GM12878 (cell line): Measurements from ENCODE around the gene POLE2. TPM values are rescaled to one million over a fixed set of nuclear protein-coding genes. Genes with fewer than 3 reads are reported as not detected.

ENCODE experiments used
- ATAC-seq: fragments of 200-7000 bp; cut with Tn5 transposase; 3 replicates; pipeline ENCODE4 v1.9.1; 2020; ENCODE audit warnings: mild to moderate bottlenecking, moderate library complexity
- BruUV-seq: library from RNA; stranded (reverse); fragments of 400-500 nt; replicated peaks from 2 replicates; lab custom pipeline; 2021; lab: Mats Ljungman, UMichigan
- CTCF ChIA-PET: fragments of 300-600 bp; sonication (Branson Sonifier 250); formaldehyde crosslinking; extraction: SDS; loops from one replicate; lab custom pipeline; 2021; ENCODE audit warnings: inconsistent platforms; lab: Yijun Ruan, JAX
- POLR2A ChIA-PET: fragments of 350-600 bp; formaldehyde crosslinking; extraction: SDS; loops from one replicate; lab custom pipeline; 2021; ENCODE audit warnings: inconsistent platforms; lab: Charles Lee
- RAD21 ChIA-PET: fragments of 300-600 bp; sonication (Branson Sonifier 250); formaldehyde crosslinking; loops from one replicate; lab custom pipeline; 2023; ENCODE audit warnings: antibody characterized with exemption; ENCODE audit not compliant: unreplicated experiment; lab: Charles Lee
- SMC1A ChIA-PET: fragments of 300-600 bp; sonication (Branson Sonifier 250); formaldehyde crosslinking; loops from one replicate; lab custom pipeline; 2023; ENCODE audit not compliant: unreplicated experiment, uncharacterized antibody; lab: Charles Lee
- DNase-seq: peaks from one replicate; pipeline ENCODE4 v3.0.0-alpha.2; 2011; ENCODE audit warnings: low read depth, low spot score
- FAIRE-seq: peaks from 3 replicates; lab custom pipeline; 2011; peaks lifted over from hg19 to GRCh38; lab: Jason Lieb, UNC
- H2AFZ ChIP-seq: 2 replicates; pipeline ENCODE4 v1.6.0; 2011; ENCODE audit warnings: low read depth, low read length, control low read depth; ENCODE audit not compliant: control insufficient read depth
- H3K27ac ChIP-seq: 2 replicates; pipeline ENCODE4 v1.5.1; 2011; ENCODE audit warnings: control low read depth; ENCODE audit not compliant: control insufficient read depth, insufficient read depth
- H3K27me3 ChIP-seq, 2 experiments: replicated peaks in 1 of 2; 2 replicates each; pipeline versions ENCODE4 v1.6.0 to v1.6.1; 2011; ENCODE audit warnings: low read length in 1 of 2; ENCODE audit not compliant: control insufficient read depth in 2 of 2, insufficient read depth in 2 of 2
- H3K36me3 ChIP-seq, 2 experiments: 2 replicates each; pipeline ENCODE4 v1.5.1; 2011; ENCODE audit warnings: low read length in 1 of 2; ENCODE audit not compliant: control insufficient read depth in 2 of 2, insufficient read depth in 2 of 2
- H3K4me1 ChIP-seq: 2 replicates; pipeline ENCODE4 v1.6.1; 2011; ENCODE audit warnings: mild to moderate bottlenecking, low read length, moderate library complexity, mixed read lengths; ENCODE audit not compliant: control insufficient read depth, insufficient read depth
- H3K4me2 ChIP-seq: 2 replicates; pipeline ENCODE4 v1.6.0; 2011; ENCODE audit warnings: control low read depth; ENCODE audit not compliant: control insufficient read depth, insufficient read depth
- H3K4me3 ChIP-seq: fragments of 200-600 bp; sonication (generic); 2 replicates; pipeline ENCODE4 v1.5.1; 2016
- H3K79me2 ChIP-seq: 2 replicates; pipeline ENCODE4 v1.6.0; 2011; ENCODE audit warnings: low read length; ENCODE audit not compliant: control insufficient read depth, insufficient read depth
- H3K9ac ChIP-seq: 2 replicates; pipeline ENCODE4 v1.8.0; 2011; ENCODE audit warnings: low read length, control low read depth, mixed read lengths; ENCODE audit not compliant: control insufficient read depth, insufficient read depth
- H3K9me3 ChIP-seq: replicated peaks from 3 replicates; pipeline ENCODE4 v1.5.1; 2011; ENCODE audit warnings: mild to moderate bottlenecking, low read length; ENCODE audit not compliant: control insufficient read depth, insufficient read depth
- H4K20me1 ChIP-seq: 2 replicates; pipeline ENCODE4 v1.6.0; 2011; ENCODE audit not compliant: control insufficient read depth, insufficient read depth
- BACH1 ChIP-seq: fragments of 450-650 bp; IDR thresholded peaks from 2 replicates; pipeline ENCODE4 v1.6.1; 2017; ENCODE audit warnings: mild to moderate bottlenecking, borderline replicate concordance
- CHD4 ChIP-seq: fragments of 200-600 bp; sonication (generic); IDR thresholded peaks from 2 replicates; pipeline ENCODE4 v1.6.1; 2016; ENCODE audit warnings: mild to moderate bottlenecking
- HCFC1 ChIP-seq: fragments of 150-350 bp; IDR thresholded peaks from 2 replicates; pipeline ENCODE4 v1.6.1; 2014; ENCODE audit warnings: low read length
- HDGF ChIP-seq: fragments of 450-650 bp; IDR thresholded peaks from 2 replicates; pipeline ENCODE4 v1.6.1; 2016; ENCODE audit warnings: antibody characterized with exemption
- RB1 ChIP-seq: fragments of 450-650 bp; formaldehyde crosslinking; IDR thresholded peaks from 2 replicates; pipeline ENCODE4 v1.6.1; 2017; ENCODE audit warnings: mild to moderate bottlenecking, borderline replicate concordance
- SUPT20H ChIP-seq: IDR thresholded peaks from 2 replicates; pipeline ENCODE4 v1.6.1; 2011; ENCODE audit warnings: low read depth, mild to moderate bottlenecking, low read length, moderate library complexity, borderline replicate concordance; ENCODE audit not compliant: control insufficient read depth
- ZNF217 ChIP-seq: fragments of 450-650 bp; IDR thresholded peaks from 2 replicates; pipeline ENCODE4 v1.6.1; 2017; ENCODE audit warnings: antibody characterized with exemption, mild to moderate bottlenecking
- WGBS: methylation state at CpG from one replicate; pipeline ENCODE4 v1.1.6; 2016; ENCODE audit warnings: low lambda C conversion rate; ENCODE audit not compliant: insufficient replicate concordance, insufficient coverage; ENCODE audit errors: missing lambda C conversion rate; 5-methylcytosine and 5-hydroxymethylcytosine counted together
- in situ Hi-C: fragments of 300-500 bp; cut with MboI; formaldehyde crosslinking; loops from 9 replicates; pipeline ENCODE4 v1.14.3; 2018; ENCODE audit warnings: mixed read lengths
- intact Hi-C: fragments of 100-400 bp; cut with micrococcal nuclease; formaldehyde crosslinking; loops from one replicate; pipeline ENCODE4 v1.14.2; 2022; ENCODE audit not compliant: unreplicated experiment
- polyA plus RNA-seq, 11 experiments: library from polyadenylated mRNA; depleted of rRNA in 4 of 11; unstranded in 6 of 11; stranded (reverse) in 5 of 11; fragments of >200 nt; fragmentation: Nextera tagmentation in 4 of 11; fragmentation: Illumina TruSeq in 1 of 11; extraction: Ambion mirVana in 4 of 11; extraction: Trizol in 1 of 11; gene quantifications; 1 replicate in 1 of 11; 2 replicates in 10 of 11; pipeline versions ENCODE4 v1.2.1 to v1.2.3, GENCODE V29; 2011 to 2016; ENCODE audit warnings: inconsistent platforms in 2 of 11, missing spikeins in 2 of 11, low read depth in 1 of 11
- total RNA-seq, 4 experiments: library from RNA; depleted of rRNA in 3 of 4; stranded (reverse); fragments of >200 nt in 3 of 4; fragmentation: Illumina TruSeq in 1 of 4; extraction: Trizol in 1 of 4; gene quantifications; 2 replicates each; pipeline versions ENCODE4 v1.2.1 to v1.2.3, GENCODE V29; 2013 to 2021
- TF ChIP-seq, protein P1 (sequence below): fragments of 450-650 bp; IDR thresholded peaks from 2 replicates; pipeline ENCODE4 v1.6.1; 2017; ENCODE audit warnings: borderline replicate concordance
- TF ChIP-seq, protein P2 (sequence below): IDR thresholded peaks from 2 replicates; pipeline ENCODE4 v1.6.1; 2012; ENCODE audit warnings: low read length, inconsistent platforms
- TF ChIP-seq, protein P3 (sequence below): fragments of 450-650 bp; formaldehyde crosslinking; IDR thresholded peaks from 2 replicates; pipeline ENCODE4 v1.4.0; 2022; ENCODE audit warnings: mild to moderate bottlenecking, moderate library complexity

POLE2 gene
- total and polyA plus RNA-seq, 10 of the 15 experiments (the other 5 are each of a cell fraction or from before 2014, with no cell fraction given), result 22.0 to 45.6 (median 38.8) TPM

DNA sequence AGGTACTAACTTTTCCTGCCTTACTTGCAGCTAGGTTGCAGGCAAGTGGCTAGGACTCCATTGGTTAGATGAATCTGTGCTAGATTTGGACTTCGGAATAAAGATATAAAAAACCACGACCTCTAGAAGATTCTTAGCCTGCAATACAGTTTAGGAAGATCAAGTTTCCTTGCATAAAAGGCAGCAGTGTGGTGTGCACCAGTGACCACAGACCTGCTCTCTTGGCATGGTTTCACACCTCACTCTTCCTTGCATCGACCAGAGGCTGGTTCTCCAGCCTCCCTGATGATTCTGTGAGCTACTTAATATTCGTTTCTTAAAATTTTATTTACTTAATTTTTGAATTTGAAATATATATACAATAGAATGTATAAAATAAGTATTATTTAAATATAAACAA, 14.7 kb upstream of the POLE2 start:
- Histone ChIP-seq H3K4me2 (no peak overlapping the region), H3K4me1 (no peaks in the 10 kb centered on the region), H3K9ac (no peak overlapping the region), H3K9me3 (no peaks in the 10 kb centered on the region), H4K20me1 (no peaks in the 10 kb centered on the region), H3K79me2 (no peaks in the 10 kb centered on the region), H2AFZ (no peak overlapping the region), H3K27me3 (no peaks in the 10 kb centered on the region), H3K27ac (no peak overlapping the region), H3K36me3 (no peaks in the 10 kb centered on the region), H3K4me3 (no peak overlapping the region)
- DNase-seq (no peak), FAIRE-seq (no peak), ATAC-seq (no peak)
- TF ChIP-seq, protein P1, sequence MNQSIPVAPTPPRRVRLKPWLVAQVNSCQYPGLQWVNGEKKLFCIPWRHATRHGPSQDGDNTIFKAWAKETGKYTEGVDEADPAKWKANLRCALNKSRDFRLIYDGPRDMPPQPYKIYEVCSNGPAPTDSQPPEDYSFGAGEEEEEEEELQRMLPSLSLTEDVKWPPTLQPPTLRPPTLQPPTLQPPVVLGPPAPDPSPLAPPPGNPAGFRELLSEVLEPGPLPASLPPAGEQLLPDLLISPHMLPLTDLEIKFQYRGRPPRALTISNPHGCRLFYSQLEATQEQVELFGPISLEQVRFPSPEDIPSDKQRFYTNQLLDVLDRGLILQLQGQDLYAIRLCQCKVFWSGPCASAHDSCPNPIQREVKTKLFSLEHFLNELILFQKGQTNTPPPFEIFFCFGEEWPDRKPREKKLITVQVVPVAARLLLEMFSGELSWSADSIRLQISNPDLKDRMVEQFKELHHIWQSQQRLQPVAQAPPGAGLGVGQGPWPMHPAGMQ, result no peak
- TF ChIP-seq SUPT20H (no peak), HDGF (no peak), RB1 (no peak), HCFC1 (no peak), ZNF217 (no peak), BACH1 (no peak), CHD4 (no peak)
- TF ChIP-seq, protein P2, sequence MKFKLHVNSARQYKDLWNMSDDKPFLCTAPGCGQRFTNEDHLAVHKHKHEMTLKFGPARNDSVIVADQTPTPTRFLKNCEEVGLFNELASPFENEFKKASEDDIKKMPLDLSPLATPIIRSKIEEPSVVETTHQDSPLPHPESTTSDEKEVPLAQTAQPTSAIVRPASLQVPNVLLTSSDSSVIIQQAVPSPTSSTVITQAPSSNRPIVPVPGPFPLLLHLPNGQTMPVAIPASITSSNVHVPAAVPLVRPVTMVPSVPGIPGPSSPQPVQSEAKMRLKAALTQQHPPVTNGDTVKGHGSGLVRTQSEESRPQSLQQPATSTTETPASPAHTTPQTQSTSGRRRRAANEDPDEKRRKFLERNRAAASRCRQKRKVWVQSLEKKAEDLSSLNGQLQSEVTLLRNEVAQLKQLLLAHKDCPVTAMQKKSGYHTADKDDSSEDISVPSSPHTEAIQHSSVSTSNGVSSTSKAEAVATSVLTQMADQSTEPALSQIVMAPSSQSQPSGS, result no peak
- TF ChIP-seq, protein P3, sequence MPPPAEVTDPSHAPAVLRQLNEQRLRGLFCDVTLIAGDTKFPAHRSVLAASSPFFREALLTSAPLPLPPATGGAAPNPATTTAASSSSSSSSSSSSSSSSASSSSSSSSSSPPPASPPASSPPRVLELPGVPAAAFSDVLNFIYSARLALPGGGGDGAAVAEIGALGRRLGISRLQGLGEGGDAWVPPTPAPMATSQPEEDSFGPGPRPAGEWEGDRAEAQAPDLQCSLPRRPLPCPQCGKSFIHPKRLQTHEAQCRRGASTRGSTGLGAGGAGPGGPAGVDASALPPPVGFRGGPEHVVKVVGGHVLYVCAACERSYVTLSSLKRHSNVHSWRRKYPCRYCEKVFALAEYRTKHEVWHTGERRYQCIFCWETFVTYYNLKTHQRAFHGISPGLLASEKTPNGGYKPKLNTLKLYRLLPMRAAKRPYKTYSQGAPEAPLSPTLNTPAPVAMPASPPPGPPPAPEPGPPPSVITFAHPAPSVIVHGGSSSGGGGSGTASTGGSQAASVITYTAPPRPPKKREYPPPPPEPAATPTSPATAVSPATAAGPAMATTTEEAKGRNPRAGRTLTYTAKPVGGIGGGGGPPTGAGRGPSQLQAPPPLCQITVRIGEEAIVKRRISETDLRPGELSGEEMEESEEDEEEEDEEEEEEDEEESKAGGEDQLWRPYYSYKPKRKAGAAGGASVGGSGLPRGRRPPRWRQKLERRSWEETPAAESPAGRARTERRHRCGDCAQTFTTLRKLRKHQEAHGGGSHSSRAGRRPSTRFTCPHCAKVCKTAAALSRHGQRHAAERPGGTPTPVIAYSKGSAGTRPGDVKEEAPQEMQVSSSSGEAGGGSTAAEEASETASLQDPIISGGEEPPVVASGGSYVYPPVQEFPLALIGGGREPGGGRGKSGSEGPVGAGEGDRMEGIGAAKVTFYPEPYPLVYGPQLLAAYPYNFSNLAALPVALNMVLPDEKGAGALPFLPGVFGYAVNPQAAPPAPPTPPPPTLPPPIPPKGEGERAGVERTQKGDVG (CRISPR knock-in tag), result no peak
- no TSS peak for BruUV-seq
- POLR2A ChIA-PET, result interaction anchor here (0.7 kb wide), 1 partner anchor 27 kb away, joined by 3 read pairs; no protein-coding TSS in a partner anchor
- RAD21 ChIA-PET, result interaction anchor here (0.6 kb wide), 1 partner anchor 21 kb away, joined by 3 read pairs; no protein-coding TSS in a partner anchor
- SMC1A ChIA-PET, result interaction anchor here (1.3 kb wide), 1 partner anchor 433 kb away, joined by 3 read pairs; no protein-coding TSS in a partner anchor
- CTCF ChIA-PET, result no interaction called here
- in situ Hi-C loops (no loop called here), intact Hi-C loops (no loop called here)
- WGBS, result 37% methylated on average over 4 of the region's 4 CpGs
